Measurements from ENCODE around the gene TUBG2.
"Not testable (repeated sequence)": the region's sequence is repeated elsewhere in the genome, so short reads cannot be mapped to it uniquely, and the experiment has no call there.

The TUBG2 gene

DNA sequence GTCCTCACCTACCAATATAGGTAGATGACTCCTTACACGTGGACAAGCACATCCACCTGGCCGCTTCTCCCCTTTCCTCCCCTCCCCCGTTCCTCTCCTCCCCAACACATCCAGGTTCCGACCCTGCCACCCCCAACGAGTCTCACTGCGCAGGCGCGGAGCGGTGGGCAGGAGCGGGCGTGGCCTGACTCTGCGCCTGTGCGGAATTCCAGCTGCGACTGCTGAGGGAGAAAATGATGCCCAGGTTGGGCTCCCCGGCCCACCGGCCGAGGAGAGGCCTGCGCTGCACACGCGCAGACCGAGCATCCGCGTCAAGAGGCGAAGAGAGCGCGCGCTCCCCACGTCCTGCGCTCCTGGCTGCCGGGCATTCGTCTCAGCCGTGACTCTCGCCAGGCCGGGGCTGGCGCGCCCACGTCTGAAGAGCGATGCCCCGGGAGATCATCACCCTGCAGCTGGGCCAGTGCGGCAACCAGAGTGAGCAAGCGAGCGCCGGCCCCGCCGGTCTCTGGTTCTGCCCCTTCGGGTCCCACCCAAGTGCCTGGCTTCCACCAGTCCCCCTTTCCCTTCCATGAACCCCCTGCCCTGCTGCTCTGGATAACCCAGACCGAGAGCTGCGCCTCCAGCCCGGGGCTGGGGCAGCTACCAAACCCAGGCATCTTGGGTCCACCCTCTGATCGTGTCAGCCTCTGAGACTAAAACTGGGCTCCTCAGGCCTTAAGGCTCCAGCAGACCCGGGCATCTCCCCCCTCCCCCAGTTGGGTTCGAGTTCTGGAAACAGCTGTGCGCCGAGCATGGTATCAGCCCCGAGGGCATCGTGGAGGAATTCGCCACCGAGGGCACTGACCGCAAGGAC is at the start of gene TUBG2:
Gene TUBG2, plus strand, starts transcription at position 206 of the 853 bp plus-strand sequence. Its CDS starts 220 bp downstream, at position 426.
- peak within 1 kb of the TSS; percentile 49 for H3K27ac ChIP-seq

GRCh38 chr17:42609814-42610801 is 49.0 kb upstream of the TUBG2 start:
- not testable (repeated sequence) for DNase-seq (ENCODE audit: low read depth, low spot score)
- peak overlapping the region; percentile 68 for H3K27ac ChIP-seq

More for the DNA sequence above, at the start of gene TUBG2:
- no peak for DNase-seq (ENCODE audit: low read depth, low spot score)

GRCh38 chr17:42612013-42612412 is 47.1 kb upstream of the TUBG2 start:
- H3K27ac ChIP-seq: no peak overlapping the region
- no peak for DNase-seq (ENCODE audit: low read depth, low spot score)

GRCh38 chr17:42613699-42614295 is 45.3 kb upstream of the TUBG2 start:
- no peak overlapping the region for H3K27ac ChIP-seq
- DNase-seq (ENCODE audit: low read depth, low spot score): no peak

DNA sequence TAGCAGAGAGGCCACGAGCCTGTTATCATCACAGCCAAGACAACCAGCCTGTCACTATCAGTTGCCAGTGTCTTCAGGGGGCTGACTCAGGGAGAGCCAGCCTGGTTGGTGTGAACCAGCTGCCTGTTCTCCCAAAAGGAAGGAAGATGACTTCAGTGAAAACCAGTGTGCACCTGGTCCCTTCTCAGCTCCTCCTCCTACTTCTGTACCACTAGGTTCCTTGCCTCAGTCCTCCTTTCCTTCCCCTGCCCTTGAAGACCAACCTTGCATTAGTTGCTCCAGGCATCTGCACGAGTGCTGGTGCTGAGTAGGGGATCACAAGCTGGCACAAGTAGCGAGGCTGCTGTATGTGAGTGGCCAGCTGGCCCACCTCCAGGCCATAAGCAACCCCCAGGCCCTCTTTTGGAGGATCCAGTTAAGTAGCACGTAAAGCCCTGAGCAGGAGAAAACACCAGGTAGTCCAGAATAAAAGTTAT is 41.1 kb upstream of the TUBG2 start:
- no peak for DNase-seq (ENCODE audit: low read depth, low spot score)
- H3K27ac ChIP-seq: no peak overlapping the region

DNA sequence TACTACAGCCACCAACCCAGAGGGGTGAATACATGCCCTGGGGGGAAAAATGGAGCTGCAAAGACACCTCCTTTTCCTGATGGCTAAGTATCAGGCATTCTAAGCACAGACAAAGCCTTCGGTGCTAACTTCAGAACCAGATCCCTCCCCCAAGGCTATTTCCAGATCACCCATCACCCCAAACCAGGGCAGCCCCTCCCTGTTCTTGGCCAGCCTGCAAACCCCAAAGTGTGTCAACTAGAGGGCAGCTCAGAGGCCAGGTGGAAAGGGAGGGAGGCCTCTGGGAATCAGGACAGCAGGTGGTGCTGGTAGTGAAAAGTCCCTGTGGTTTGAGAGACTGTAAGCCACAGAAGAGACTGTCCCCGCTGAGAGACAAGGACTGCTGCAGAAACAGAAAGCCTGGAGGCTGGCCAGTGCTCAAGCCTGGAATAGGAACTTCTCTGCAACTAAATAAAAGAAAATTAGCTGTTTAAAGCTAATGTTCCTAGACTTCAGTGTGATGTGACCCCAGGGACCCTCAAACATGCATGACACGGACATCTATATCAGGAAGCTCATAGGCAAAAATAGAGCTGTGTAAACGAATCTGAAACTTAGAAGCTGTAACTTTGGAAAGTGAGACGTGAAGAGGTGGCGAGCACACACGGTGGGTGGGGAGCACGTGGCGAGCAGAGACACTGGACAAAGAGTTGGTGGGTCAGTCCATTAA is 40.5 kb upstream of the TUBG2 start:
- H3K27ac ChIP-seq: no peak overlapping the region
- peak; percentile 16 for DNase-seq (ENCODE audit: low read depth, low spot score)

DNA sequence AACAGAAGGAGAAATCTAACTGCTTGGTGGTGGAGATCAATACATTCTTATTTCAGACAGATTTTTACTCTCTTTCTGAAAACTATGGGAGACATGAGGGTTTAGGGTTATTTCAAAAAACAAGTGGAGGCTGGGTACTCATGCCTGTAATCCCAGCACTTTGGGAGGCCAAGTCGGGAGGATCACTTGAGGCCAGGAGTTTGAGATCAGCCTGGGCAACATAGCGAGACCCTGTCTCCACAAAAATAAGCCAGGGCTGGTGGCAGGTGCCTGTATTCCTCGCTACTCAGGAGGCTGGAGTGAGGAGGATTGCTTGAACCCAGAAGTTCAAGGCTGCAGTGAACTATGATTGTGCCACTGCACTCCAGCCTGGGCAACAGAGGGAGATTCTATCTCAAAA is 37.1 kb upstream of the TUBG2 start:
- H3K27ac ChIP-seq; DNase-seq (ENCODE audit: low read depth, low spot score): not testable (repeated sequence)

DNA sequence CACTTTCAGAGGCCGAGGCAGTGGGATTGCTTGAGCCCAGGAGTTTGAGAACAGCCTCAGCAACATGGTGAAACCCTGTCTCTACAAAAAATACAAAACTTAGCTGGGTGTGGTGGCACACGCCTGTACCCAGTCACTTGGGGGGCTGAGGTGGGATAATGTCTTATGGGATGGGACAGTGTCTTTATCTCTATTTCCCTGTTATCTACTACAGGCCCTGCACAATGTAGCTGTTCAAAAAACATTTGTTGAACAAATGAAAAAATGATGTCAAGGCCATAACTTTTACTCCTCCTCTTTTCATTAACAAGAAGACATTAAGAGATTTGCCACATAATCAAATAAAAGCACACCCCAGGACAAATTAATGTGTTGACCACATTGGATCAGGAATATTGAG is 35.8 kb upstream of the TUBG2 start:
- no peak overlapping the region for H3K27ac ChIP-seq
- DNase-seq (ENCODE audit: low read depth, low spot score): no peak

DNA sequence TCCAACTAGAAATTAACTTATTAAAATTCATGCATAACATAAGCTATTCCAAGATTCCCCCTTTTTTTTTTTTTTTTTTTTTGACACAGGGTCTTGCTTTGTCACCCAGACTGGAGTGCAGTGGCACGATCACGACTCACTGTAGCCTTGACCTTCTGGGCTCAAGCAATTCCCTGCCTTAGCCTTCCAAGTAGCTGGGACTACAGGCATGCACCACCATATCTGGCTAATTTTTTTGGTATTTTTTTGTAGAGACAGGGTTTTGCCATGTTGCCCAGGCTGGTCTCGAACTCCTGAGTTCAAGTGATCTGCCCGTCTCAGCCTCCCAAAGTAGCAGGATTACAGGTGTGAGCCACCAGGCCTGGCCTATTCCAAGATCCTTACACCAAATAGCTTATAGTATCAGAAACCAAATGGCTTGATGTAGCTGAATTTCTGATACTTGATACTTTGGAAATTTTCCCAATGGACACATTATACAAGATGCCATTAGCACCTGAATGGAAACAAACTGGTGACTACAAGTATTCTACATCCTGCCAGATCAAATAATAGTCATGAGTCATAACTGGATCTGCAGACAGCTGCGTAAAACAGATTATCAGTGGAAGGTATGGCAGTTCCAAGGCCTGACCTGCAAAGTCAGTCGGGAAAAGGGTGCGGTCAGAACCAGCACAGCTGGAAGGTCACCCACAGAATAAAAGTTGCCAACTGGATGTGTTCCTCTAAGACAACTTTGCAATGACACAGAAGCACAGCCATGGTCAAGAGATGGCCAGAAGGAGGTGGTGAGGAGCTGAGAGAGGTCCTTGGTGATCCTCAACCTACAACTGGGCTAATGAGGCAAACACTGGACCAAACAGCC is 35.1 kb upstream of the TUBG2 start:
- DNase-seq (ENCODE audit: low read depth, low spot score): peak; percentile 73

DNA sequence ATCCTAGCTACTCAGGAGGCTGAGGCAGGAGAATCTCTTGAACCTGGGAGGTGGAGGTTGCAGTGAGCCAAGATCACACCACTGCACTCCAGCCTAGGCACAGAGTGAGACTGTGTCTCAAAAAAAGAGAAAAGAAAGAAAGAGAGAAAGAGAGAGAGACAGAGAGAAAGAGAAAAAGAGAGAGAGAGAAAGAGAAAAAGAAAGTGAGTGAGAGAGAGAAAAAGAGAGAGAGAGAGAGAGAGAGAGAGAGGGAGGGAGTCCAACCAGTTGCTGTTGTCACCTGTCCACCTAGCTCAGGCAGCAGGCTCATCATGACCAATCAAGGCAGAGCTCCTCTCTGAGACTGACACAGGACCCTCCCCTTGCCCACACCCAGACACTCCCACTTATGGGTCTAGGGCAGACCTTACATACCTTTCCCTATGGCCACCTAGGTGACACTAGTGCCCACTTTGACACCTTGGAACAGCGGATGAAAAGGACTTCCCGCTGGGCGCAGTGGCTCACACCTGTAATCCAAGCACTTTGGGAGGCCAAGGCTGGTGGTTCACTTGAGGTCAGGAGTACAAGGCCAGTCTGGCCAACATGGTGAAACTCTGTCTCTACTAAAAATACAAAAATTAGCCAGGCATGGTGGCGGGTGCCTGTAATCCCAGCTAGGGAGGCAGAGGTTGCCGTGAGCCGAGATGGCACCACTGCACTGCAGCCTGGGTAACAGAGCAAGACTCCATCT is 31.9 kb upstream of the TUBG2 start:
- H3K27ac ChIP-seq; DNase-seq (ENCODE audit: low read depth, low spot score): not testable (repeated sequence)

More for the DNA sequence above, 35.1 kb upstream of the TUBG2 start:
- H3K27ac ChIP-seq: peak overlapping the region; percentile 35

- DNase-seq (ENCODE audit: low read depth, low spot score): peak; percentile 64
- H3K27ac ChIP-seq: peak overlapping the region; percentile 73
Observed at GRCh38 chr17:42629411-42630009, 29.6 kb upstream of the TUBG2 start.

DNA sequence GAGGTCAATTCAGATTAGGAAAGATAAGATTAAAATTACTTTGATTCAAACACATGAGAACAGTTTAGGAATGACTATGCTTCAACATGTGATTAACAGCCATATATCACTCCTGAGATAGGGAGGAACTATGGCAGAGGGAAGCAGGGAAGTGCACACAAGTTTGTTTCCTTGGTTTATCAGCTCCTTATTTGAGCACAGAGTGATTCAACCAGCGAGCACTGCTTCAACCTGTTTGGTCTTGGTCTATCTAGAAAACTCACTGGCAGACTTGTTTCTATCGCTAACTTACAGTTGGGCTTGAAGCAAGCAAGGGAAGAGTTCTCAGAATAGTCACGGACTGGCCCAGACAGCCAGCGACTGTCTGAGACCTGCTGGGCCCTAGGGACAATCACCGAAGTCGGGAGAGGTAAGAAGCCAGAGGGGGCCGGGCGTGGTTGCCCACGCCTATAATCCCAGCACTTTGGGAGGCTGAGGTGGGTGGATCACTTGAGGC is 26.1 kb upstream of the TUBG2 start:
- peak overlapping the region; percentile 38 for H3K27ac ChIP-seq
- DNase-seq (ENCODE audit: low read depth, low spot score): peak; percentile 31

DNA sequence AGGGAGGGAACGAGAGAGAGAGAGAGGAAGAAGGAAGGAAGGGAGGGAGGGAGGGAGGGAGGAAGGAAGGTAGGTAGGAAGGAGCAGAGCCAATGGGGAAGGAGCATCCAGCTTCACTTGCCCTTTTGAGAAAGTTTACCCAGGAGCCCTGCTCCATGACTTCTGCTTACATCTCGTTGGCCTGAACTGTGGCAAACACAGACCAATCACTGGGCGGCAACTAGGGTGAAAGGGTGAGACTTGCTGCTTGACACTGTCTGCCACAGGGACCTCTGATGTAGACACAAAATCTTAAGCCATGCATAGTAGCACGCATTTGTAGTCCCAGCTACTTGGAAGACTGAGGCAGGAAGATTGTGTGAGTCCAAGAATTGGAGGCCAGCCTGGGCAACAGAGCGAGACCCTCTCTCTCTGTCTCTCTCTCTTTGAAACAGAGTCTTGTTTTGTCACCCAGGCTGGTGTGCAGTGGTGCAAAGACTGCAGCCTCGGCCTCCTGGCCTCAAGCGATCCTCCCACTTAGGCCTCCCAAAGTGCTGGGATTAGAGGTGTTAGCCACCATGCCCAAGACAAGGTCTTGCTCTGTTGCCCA is 19.5 kb upstream of the TUBG2 start:
- H3K27ac ChIP-seq: no peak overlapping the region
- DNase-seq (ENCODE audit: low read depth, low spot score): no peak

GRCh38 chr17:42640121-42640520 is 19.0 kb upstream of the TUBG2 start:
- no peak overlapping the region for H3K27ac ChIP-seq
- no peak for DNase-seq (ENCODE audit: low read depth, low spot score)

DNA sequence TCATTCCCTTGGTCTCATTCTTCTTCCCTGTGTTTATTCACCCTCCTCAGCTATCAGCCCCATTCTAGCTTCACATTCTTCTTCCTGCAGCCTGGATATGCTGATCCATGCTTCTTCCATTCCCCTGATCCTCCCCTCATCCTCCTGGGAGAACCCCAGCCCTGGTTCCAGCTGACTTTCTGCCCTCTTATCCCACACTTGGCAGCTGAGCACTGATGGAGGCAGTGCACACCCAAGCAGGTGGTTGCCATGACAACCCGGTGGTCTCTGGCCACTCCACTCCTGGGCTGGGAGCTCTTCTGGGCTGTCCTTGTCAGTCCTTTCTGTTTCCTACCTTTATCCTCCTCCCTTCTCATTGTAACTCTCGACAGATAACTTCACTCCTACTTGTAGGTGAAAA is 16.7 kb upstream of the TUBG2 start:
- H3K27ac ChIP-seq: no peak overlapping the region
- DNase-seq (ENCODE audit: low read depth, low spot score): no peak

DNA sequence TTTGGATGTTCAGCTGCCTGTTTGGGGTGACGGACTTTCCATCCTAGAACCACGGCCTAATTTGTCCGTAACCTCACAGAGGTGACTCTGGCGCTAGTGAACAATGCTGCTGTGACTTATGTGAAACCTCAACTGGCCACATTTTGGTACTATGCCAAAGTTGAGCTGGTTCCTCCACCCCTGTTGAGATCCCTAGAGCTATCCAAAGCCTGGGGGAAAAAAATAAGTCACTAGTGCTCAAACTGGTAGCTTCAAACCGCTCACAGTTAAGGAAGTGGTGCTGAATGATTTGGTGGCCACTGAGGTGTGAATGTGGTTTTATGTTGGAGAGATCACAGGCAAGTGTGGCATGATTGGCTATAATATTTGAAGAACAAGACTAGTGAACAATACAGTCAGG is 11.3 kb upstream of the TUBG2 start:
- no peak overlapping the region for H3K27ac ChIP-seq
- DNase-seq (ENCODE audit: low read depth, low spot score): no peak

- no peak for DNase-seq (ENCODE audit: low read depth, low spot score)
- no peak overlapping the region for H3K27ac ChIP-seq
Observed at GRCh38 chr17:42651392-42651791, 7.7 kb upstream of the TUBG2 start.

All from epithelial cell of prostate (primary cell).